ENCODE results near the gene MTMR6.

- TF ChIP-seq CTCF (IDR thresholded peaks at IDR 0.05 in 4 of 5, conservative IDR thresholded peaks at IDR 0.05 in 1 of 5) (no peak), POLR2A (IDR thresholded peaks at IDR 0.05) (no peak)
Observed at GRCh38 chr13:25247360-25247759, 39.9 kb downstream of the MTMR6 start.
